SK-N-SH (cell line): ENCODE data around the gene ARHGEF39. TPM values are rescaled to one million over a fixed set of nuclear protein-coding genes. Genes with fewer than 3 reads are reported as not detected.

Experiments
- CTCF ChIA-PET: fragments of 300-600, 350-600 bp; formaldehyde crosslinking; extraction: SDS; loops from one replicate; lab custom pipeline; 2021; lab: Yijun Ruan, JAX
- POLR2A ChIA-PET: fragments of 350-600 bp; sonication (Branson Sonifier 250); formaldehyde crosslinking; extraction: SDS; loops from one replicate; lab custom pipeline; 2020; ENCODE audit warnings: antibody characterized with exemption, inconsistent platforms; lab: Yijun Ruan, JAX
- DNase-seq: peaks from one replicate; pipeline ENCODE4 v3.0.0; 2012
- H2AFZ ChIP-seq: fragments of 200-600 bp; sonication (generic); 2 replicates; pipeline ENCODE4 v1.8.1; 2016; ENCODE audit warnings: antibody characterized with exemption, mild to moderate bottlenecking, low read depth
- H3F3A ChIP-seq: fragments of 200-600 bp; sonication (generic); replicated peaks from 2 replicates; pipeline ENCODE3; 2016; ENCODE audit warnings: antibody characterized with exemption, mild to moderate bottlenecking; ENCODE audit not compliant: insufficient read depth
- H3K27ac ChIP-seq, 2 experiments: fragments of 200-500 bp in 1 of 2; fragments of 200-600 bp in 1 of 2; sonication (Bioruptor generic) in 1 of 2; sonication (generic), shearing (Covaris generic) in 1 of 2; 2 replicates each; pipeline versions ENCODE4 v1.5.1 to v1.6.1; 2014 to 2016; ENCODE audit warnings: low read depth in 2 of 2, inconsistent platforms in 1 of 2, low read length in 1 of 2, mild to moderate bottlenecking in 1 of 2, mixed read lengths in 1 of 2
- H3K27me3 ChIP-seq: fragments of 200-600 bp; sonication (generic), shearing (Covaris generic); 2 replicates; pipeline ENCODE4 v1.6.1; 2016; ENCODE audit warnings: mixed run types; ENCODE audit not compliant: insufficient read depth
- H3K36me3 ChIP-seq, 2 experiments: fragments of 200-500 bp in 1 of 2; fragments of 200-600 bp in 1 of 2; sonication (Bioruptor generic) in 1 of 2; sonication (generic) in 1 of 2; replicated peaks in 1 of 2; 2 replicates each; pipeline versions ENCODE3 to v1.5.1; 2014 to 2016; ENCODE audit warnings: low read length in 1 of 2, mild to moderate bottlenecking in 1 of 2; ENCODE audit not compliant: insufficient read depth in 2 of 2, control insufficient read depth in 1 of 2
- H3K4me1 ChIP-seq, 2 experiments: fragments of 200-500 bp in 1 of 2; fragments of 200-600 bp in 1 of 2; sonication (Bioruptor generic) in 1 of 2; sonication (generic), shearing (Covaris generic) in 1 of 2; 2 replicates each; pipeline versions ENCODE4 v1.5.1 to v1.6.1; 2014 to 2016; ENCODE audit warnings: low read depth in 1 of 2, low read length in 1 of 2, mixed run types in 1 of 2; ENCODE audit not compliant: insufficient read depth in 2 of 2, control insufficient read depth in 1 of 2
- H3K4me2 ChIP-seq: fragments of 200-600 bp; sonication (generic), shearing (Covaris generic); 2 replicates; pipeline ENCODE4 v1.6.1; 2017; ENCODE audit warnings: mixed run types
- H3K4me3 ChIP-seq, 2 experiments: fragments of 200-500 bp in 1 of 2; fragments of 200-600 bp in 1 of 2; sonication (Bioruptor generic) in 1 of 2; sonication (generic), shearing (Covaris generic) in 1 of 2; 2 replicates each; pipeline versions ENCODE4 v1.5.1 to v1.8.1; 2014 to 2016; ENCODE audit warnings: low read depth in 2 of 2, inconsistent platforms in 1 of 2, low read length in 1 of 2, mild to moderate bottlenecking in 1 of 2, mixed read lengths in 1 of 2, moderate library complexity in 1 of 2
- H3K79me2 ChIP-seq: fragments of 200-600 bp; sonication (generic); 2 replicates; pipeline ENCODE4 v1.8.1; 2017; ENCODE audit warnings: mild to moderate bottlenecking; ENCODE audit not compliant: insufficient read depth
- H3K9ac ChIP-seq: fragments of 200-600 bp; sonication (generic); 2 replicates; pipeline ENCODE4 v1.6.1; 2017; ENCODE audit warnings: mixed run types
- H3K9me2 ChIP-seq: fragments of 200-600 bp; sonication (generic); 2 replicates; pipeline ENCODE4 v1.6.1; 2017; ENCODE audit warnings: mixed run types
- H3K9me3 ChIP-seq: fragments of 200-600 bp; sonication (generic); 2 replicates; pipeline ENCODE4 v1.6.1; 2017; ENCODE audit warnings: mixed run types, mild to moderate bottlenecking, moderate library complexity
- H4K20me1 ChIP-seq: fragments of 200-600 bp; sonication (generic); 2 replicates; pipeline ENCODE4 v1.6.1; 2017; ENCODE audit warnings: mild to moderate bottlenecking, mixed run types; ENCODE audit not compliant: insufficient read depth
- ELF1 ChIP-seq: IDR thresholded peaks from 2 replicates; pipeline ENCODE4 v1.4.0; 2012
- EZH2phosphoT487 ChIP-seq: fragments of 200-600 bp; sonication (generic); IDR thresholded peaks from 2 replicates; pipeline ENCODE4 v1.6.1; 2017; ENCODE audit warnings: low read depth, mixed run types, mild to moderate bottlenecking, antibody characterized with exemption, moderate library complexity, borderline replicate concordance
- FOSL2 ChIP-seq: IDR thresholded peaks from 2 replicates; pipeline ENCODE4 v1.4.0; 2012; ENCODE audit warnings: low read depth, mild to moderate bottlenecking, moderate library complexity, borderline replicate concordance
- FOXJ3 ChIP-seq: sonication (generic); formaldehyde crosslinking; IDR thresholded peaks from 2 replicates; pipeline ENCODE4 v1.5.1; 2020; ENCODE audit warnings: mild to moderate bottlenecking, missing genetic modification reagents
- GABPA ChIP-seq: IDR thresholded peaks from 2 replicates; pipeline ENCODE4 v1.4.0; 2012; ENCODE audit warnings: low read depth, mild to moderate bottlenecking
- GATA2 ChIP-seq: sonication (generic); formaldehyde crosslinking; IDR thresholded peaks from 2 replicates; pipeline ENCODE4 v1.5.0; 2020; ENCODE audit warnings: mild to moderate bottlenecking, missing genetic modification reagents
- MXI1 ChIP-seq: IDR thresholded peaks from 2 replicates; pipeline ENCODE4 v1.6.1; 2012; ENCODE audit warnings: mild to moderate bottlenecking, low read depth, low read length, improper control_type of control experiment
- POLR2AphosphoS5 ChIP-seq: IDR thresholded peaks from 2 replicates; pipeline ENCODE4 v1.6.1; 2012; ENCODE audit warnings: low read depth, low read length
- RCOR1 ChIP-seq: fragments of 150-350 bp; IDR thresholded peaks from 2 replicates; pipeline ENCODE4 v1.6.1; 2017; ENCODE audit warnings: antibody characterized with exemption, low read length
- REST ChIP-seq: IDR thresholded peaks from 2 replicates; pipeline ENCODE4 v1.6.1; 2012; ENCODE audit warnings: mild to moderate bottlenecking, low read depth, low read length, moderate library complexity
- RFX5 ChIP-seq: IDR thresholded peaks from 2 replicates; pipeline ENCODE4 v1.6.1; 2012; ENCODE audit warnings: mild to moderate bottlenecking, improper control_type of control experiment, low read length
- RXRA ChIP-seq: IDR thresholded peaks from 2 replicates; pipeline ENCODE4 v1.4.0; 2012; ENCODE audit warnings: low read depth, mild to moderate bottlenecking, borderline replicate concordance
- TEAD4 ChIP-seq: IDR thresholded peaks from 2 replicates; pipeline ENCODE4 v1.4.0; 2012; ENCODE audit warnings: mild to moderate bottlenecking, borderline replicate concordance; ENCODE audit not compliant: insufficient read depth
- ZBTB33 ChIP-seq: IDR thresholded peaks from 2 replicates; pipeline ENCODE4 v1.4.0; 2012; ENCODE audit warnings: low read depth, borderline replicate concordance
- WGBS: methylation state at CpG from one replicate; pipeline ENCODE4 v1.1.6; 2017; ENCODE audit warnings: low lambda C conversion rate; 5-methylcytosine and 5-hydroxymethylcytosine counted together
- polyA plus RNA-seq, 3 experiments: library from polyadenylated mRNA; depleted of rRNA; stranded (reverse); fragments of >200 nt; gene quantifications; 2 replicates each; pipeline ENCODE4 v1.2.3, GENCODE V29; 2012

The ARHGEF39 gene
- polyA plus RNA-seq, 1 of the 3 experiments (the other 2 are of a cell fraction), result 4.9 TPM

- H3K9me3 ChIP-seq, result no peaks in the 10 kb centered on the region
- H3K9me2 ChIP-seq, result no peaks in the 10 kb centered on the region
- peaks cover 11% of the 10 kb centered on the region for H3F3A ChIP-seq
- no peaks in the 10 kb centered on the region for H3K27me3 ChIP-seq
- no peak for DNase-seq
- H2AFZ ChIP-seq, result no peak overlapping the region
- H3K36me3 ChIP-seq, result peaks cover 0 to 5% of the 10 kb centered on the region in 2 experiments
- ChIA-PET CTCF (interaction anchor here (0.7 to 6.0 kb wide), 12 partner anchors 9 to 133 kb away, joined by 3 to 86 read pairs (median 6); partner anchors contain the start of genes CD72, CREB3 and TLN1), POLR2A (interaction anchor here (3.8 kb wide), 1 partner anchor 9 kb away, joined by 20 read pairs; no protein-coding TSS in a partner anchor)
- TF ChIP-seq RCOR1 (no peak), FOXJ3 (no peak), TEAD4 (no peak), EZH2phosphoT487 (no peak), ZBTB33 (no peak), GABPA (no peak), FOSL2 (no peak), ELF1 (no peak), RFX5 (no peak), RXRA (no peak), MXI1 (no peak), REST (no peak), GATA2 (no peak), POLR2AphosphoS5 (no peak)
- H3K4me1 ChIP-seq, result peaks cover 0 to 12% of the 10 kb centered on the region in 2 experiments; a peak in 1 of 4 replicates
- peaks cover 22% of the 10 kb centered on the region for H3K79me2 ChIP-seq
- H4K20me1 ChIP-seq, result no peaks in the 10 kb centered on the region
- WGBS, result 87% methylated on average over 17 of the region's 17 CpGs
- no peak overlapping the region for H3K27ac ChIP-seq
- no peak overlapping the region for H3K4me3 ChIP-seq
- no peak overlapping the region for H3K9ac ChIP-seq
- no peak overlapping the region for H3K4me2 ChIP-seq
Measured at GRCh38 chr9:35656348-35656747, 8.6 kb downstream of the ARHGEF39 start.
